Measurements from ENCODE around the gene CLIP4.

The CLIP4 gene

GRCh38 chr2:29154610-29155009 is 39.4 kb downstream of the CLIP4 start:
- DNase-seq (ENCODE audit: low read depth) = no peak
- no peak overlapping the region for H3K4me3 ChIP-seq (replicated peaks; ENCODE audit: low read depth, low read length)
- no peak for TF ChIP-seq CTCF (IDR thresholded peaks at IDR 0.05; ENCODE audit: low read length, missing control alignments)

GRCh38 chr2:29155578-29155977 is 40.4 kb downstream of the CLIP4 start:
- no peak for TF ChIP-seq CTCF (IDR thresholded peaks at IDR 0.05; ENCODE audit: low read length, missing control alignments)
- no peak for DNase-seq (ENCODE audit: low read depth)
- H3K4me3 ChIP-seq (replicated peaks; ENCODE audit: low read depth, low read length) = no peak overlapping the region

GRCh38 chr2:29157131-29157530 is 41.9 kb downstream of the CLIP4 start:
- no peak for TF ChIP-seq CTCF (IDR thresholded peaks at IDR 0.05; ENCODE audit: low read length, missing control alignments)

GRCh38 chr2:29159125-29159524 is 43.9 kb downstream of the CLIP4 start:
- no peak for TF ChIP-seq CTCF (IDR thresholded peaks at IDR 0.05; ENCODE audit: low read length, missing control alignments)
- no peak for DNase-seq (ENCODE audit: low read depth)
- no peak overlapping the region for H3K4me3 ChIP-seq (replicated peaks; ENCODE audit: low read depth, low read length)

More at GRCh38 chr2:29157131-29157530, 41.9 kb downstream of the CLIP4 start:
- no peak for DNase-seq (ENCODE audit: low read depth)
- H3K4me3 ChIP-seq (replicated peaks; ENCODE audit: low read depth, low read length) = no peak overlapping the region

GRCh38 chr2:29160184-29160583 is 45.0 kb downstream of the CLIP4 start:
- no peak for DNase-seq (ENCODE audit: low read depth)
- no peak overlapping the region for H3K4me3 ChIP-seq (replicated peaks; ENCODE audit: low read depth, low read length)

GRCh38 chr2:29162204-29162928 is 47.2 kb downstream of the CLIP4 start:
- TF ChIP-seq CTCF (IDR thresholded peaks at IDR 0.05; ENCODE audit: low read length, missing control alignments) = no peak
- H3K4me3 ChIP-seq (replicated peaks; ENCODE audit: low read depth, low read length) = no peak overlapping the region
- DNase-seq (ENCODE audit: low read depth) = no peak

More at GRCh38 chr2:29160184-29160583, 45.0 kb downstream of the CLIP4 start:
- no peak for TF ChIP-seq CTCF (IDR thresholded peaks at IDR 0.05; ENCODE audit: low read length, missing control alignments)

Data from fibroblast of pulmonary artery (primary cell).